A549 (cell line): ENCODE results near the gene GAA. TPM values are rescaled to one million over a fixed set of nuclear protein-coding genes. Genes with fewer than 3 reads are reported as not detected.
A peak's percentile ranks its signal among the peaks of the same experiment; 100 is the strongest.

Experiments
- ATAC-seq, 2 experiments: fragments of 200-7000 bp in 1 of 2; fragments of >200 bp in 1 of 2; cut with Nextera tagmentation in 1 of 2; cut with Tn5 transposase in 1 of 2; 3 replicates each; pipeline versions ENCODE4 v1.8.0 to v1.9.1; 2018 to 2020; ENCODE audit warnings: mild to moderate bottlenecking in 1 of 2, moderate library complexity in 1 of 2
- CTCF ChIA-PET: fragments of 300-600 bp; sonication (Branson Sonifier 250); formaldehyde crosslinking; extraction: SDS; loops from one replicate; lab custom pipeline; 2021; ENCODE audit warnings: antibody characterized with exemption, inconsistent platforms; lab: Yijun Ruan, JAX
- POLR2A ChIA-PET: fragments of 350-600 bp; formaldehyde crosslinking; extraction: SDS; loops from one replicate; lab custom pipeline; 2021; ENCODE audit warnings: antibody characterized with exemption, inconsistent platforms; lab: Yijun Ruan, JAX
- DNase-seq, 2 experiments: peaks; one replicate each; pipeline versions ENCODE4 v3.0.0 to v3.0.0-alpha.2; 2011 to 2016; ENCODE audit warnings: low read depth in 1 of 2, low spot score in 1 of 2
- FAIRE-seq: peaks from 2 replicates; lab custom pipeline; 2011; peaks lifted over from hg19 to GRCh38; lab: Jason Lieb, UNC
- H3K27ac ChIP-seq, 2 experiments: fragments of >200 bp; sonication (Bioruptor Twin); formaldehyde crosslinking; 3 replicates each; pipeline ENCODE4 v1.5.1; 2016 to 2017
- H3K4me1 ChIP-seq: fragments of >200 bp; sonication (Bioruptor Twin); formaldehyde crosslinking; 3 replicates; pipeline ENCODE4 v1.6.1; 2016
- H3K4me2 ChIP-seq: fragments of >200 bp; sonication (Bioruptor Twin); formaldehyde crosslinking; 3 replicates; pipeline ENCODE4 v1.6.1; 2016
- H3K4me3 ChIP-seq: fragments of >200 bp; sonication (Bioruptor Twin); formaldehyde crosslinking; 3 replicates; pipeline ENCODE4 v1.5.1; 2016
- H3K9me3 ChIP-seq: fragments of >200 bp; sonication (Bioruptor Twin); formaldehyde crosslinking; 3 replicates; pipeline ENCODE4 v1.6.1; 2016
- ATOH8 ChIP-seq: fragments of 250-450 bp; sonication (Bioruptor Pico); IDR thresholded peaks from 2 replicates; pipeline ENCODE4 v1.5.0; 2020; ENCODE audit warnings: low read depth, mild to moderate bottlenecking, moderate library complexity
- BHLHE40 ChIP-seq: IDR thresholded peaks from 2 replicates; pipeline ENCODE4 v1.6.1; 2012; ENCODE audit warnings: low read depth, low read length, inconsistent platforms
- CBX8 ChIP-seq: fragments of 200-600 bp; sonication (generic); IDR thresholded peaks from 2 replicates; pipeline ENCODE4 v1.6.1; 2016
- CEBPB ChIP-seq, 2 experiments: fragments of >200 bp in 1 of 2; sonication (Bioruptor Twin) in 1 of 2; formaldehyde crosslinking in 1 of 2; IDR thresholded peaks; 2 replicates each; pipeline ENCODE4 v1.6.1; 2012 to 2016
- CHD2 ChIP-seq: fragments of 150-350 bp; IDR thresholded peaks from 2 replicates; pipeline ENCODE4 v1.6.1; 2014; ENCODE audit warnings: low read length; ENCODE audit not compliant: partially characterized antibody
- EHF ChIP-seq: fragments of 250-450 bp; sonication (Bioruptor Pico); IDR thresholded peaks from 2 replicates; pipeline ENCODE4 v1.5.0; 2020; ENCODE audit warnings: mild to moderate bottlenecking
- EP300 ChIP-seq, 2 experiments: fragments of >200 bp; sonication (Bioruptor Twin); formaldehyde crosslinking; IDR thresholded peaks; 2 replicates in 1 of 2; 3 replicates in 1 of 2; pipeline ENCODE4 v1.6.1; 2016 to 2017
- FOSB ChIP-seq: fragments of 250-450 bp; sonication (Bioruptor Pico); IDR thresholded peaks from 2 replicates; pipeline ENCODE4 v1.5.0; 2020; ENCODE audit warnings: mild to moderate bottlenecking, moderate library complexity
- FOXS1 ChIP-seq: fragments of 250-450 bp; sonication (Bioruptor Pico); IDR thresholded peaks from 2 replicates; pipeline ENCODE4 v1.5.0; 2020; ENCODE audit warnings: mild to moderate bottlenecking, moderate library complexity
- HES2 ChIP-seq: fragments of >200 bp; sonication (Bioruptor Twin); formaldehyde crosslinking; IDR thresholded peaks from 2 replicates; pipeline ENCODE4 v1.6.1; 2016
- HEYL ChIP-seq: fragments of 250-450 bp; sonication (Bioruptor Pico); IDR thresholded peaks from 2 replicates; pipeline ENCODE4 v1.8.0; 2021; ENCODE audit warnings: mild to moderate bottlenecking, moderate library complexity
- HMGXB4 ChIP-seq: fragments of 250-450 bp; sonication (Bioruptor Pico); IDR thresholded peaks from 2 replicates; pipeline ENCODE4 v1.5.0; 2021; ENCODE audit warnings: mild to moderate bottlenecking, moderate library complexity, borderline replicate concordance
- HOXB5 ChIP-seq: fragments of 250-450 bp; sonication (Bioruptor Pico); IDR thresholded peaks from 2 replicates; pipeline ENCODE4 v1.5.0; 2020; ENCODE audit warnings: mild to moderate bottlenecking, moderate library complexity
- JUN ChIP-seq, 2 experiments: fragments of >200 bp; sonication (Bioruptor Twin); formaldehyde crosslinking; IDR thresholded peaks; 2 replicates in 1 of 2; 3 replicates in 1 of 2; pipeline ENCODE4 v1.6.1; 2016 to 2017
- KDM5A ChIP-seq: fragments of 200-600 bp; sonication (generic); IDR thresholded peaks from 2 replicates; pipeline ENCODE4 v1.6.1; 2016; ENCODE audit warnings: antibody characterized with exemption, mild to moderate bottlenecking
- MAFK ChIP-seq: fragments of 450-650 bp; IDR thresholded peaks from 2 replicates; pipeline ENCODE4 v1.6.1; 2014; ENCODE audit not compliant: partially characterized antibody
- MAZ ChIP-seq: fragments of 150-350 bp; IDR thresholded peaks from 2 replicates; pipeline ENCODE4 v1.6.1; 2014; ENCODE audit warnings: antibody characterized with exemption, low read depth, low read length, borderline replicate concordance
- MYC ChIP-seq: IDR thresholded peaks from 2 replicates; pipeline ENCODE4 v1.6.1; 2012; ENCODE audit warnings: mild to moderate bottlenecking, inconsistent platforms, low read length, improper control_type of control experiment, borderline replicate concordance
- NR3C1 ChIP-seq: fragments of >200 bp; sonication (Bioruptor Twin); formaldehyde crosslinking; IDR thresholded peaks from 3 replicates; pipeline ENCODE4 v1.6.1; 2017
- RARB ChIP-seq: fragments of 250-450 bp; sonication (Bioruptor Pico); IDR thresholded peaks from 2 replicates; pipeline ENCODE4 v1.8.0; 2021; ENCODE audit warnings: mild to moderate bottlenecking, moderate library complexity
- RCOR1 ChIP-seq: fragments of 150-350 bp; IDR thresholded peaks from 2 replicates; pipeline ENCODE4 v1.6.1; 2014; ENCODE audit warnings: antibody characterized with exemption, low read length, low read depth
- ZC3H11A ChIP-seq: fragments of 450-650 bp; IDR thresholded peaks from 2 replicates; pipeline ENCODE4 v1.6.1; 2014; ENCODE audit warnings: antibody characterized with exemption, mild to moderate bottlenecking
- ZFP36 ChIP-seq: fragments of 450-650 bp; IDR thresholded peaks from 2 replicates; pipeline ENCODE4 v1.6.1; 2014; ENCODE audit warnings: borderline replicate concordance; ENCODE audit not compliant: partially characterized antibody
- ZNF302 ChIP-seq: fragments of 250-450 bp; sonication (Bioruptor Pico); IDR thresholded peaks from 2 replicates; pipeline ENCODE4 v1.9.0; 2021; ENCODE audit warnings: inconsistent platforms, mild to moderate bottlenecking, moderate library complexity
- ZSCAN20 ChIP-seq: fragments of 250-450 bp; sonication (Bioruptor Pico); IDR thresholded peaks from 2 replicates; pipeline ENCODE4 v1.8.0; 2022; ENCODE audit warnings: mild to moderate bottlenecking, moderate library complexity
- WGBS: methylation state at CpG from one replicate; pipeline ENCODE4 v1.1.6; 2017; ENCODE audit errors: missing lambda C conversion rate; 5-methylcytosine and 5-hydroxymethylcytosine counted together
- polyA plus RNA-seq, 4 experiments: library from polyadenylated mRNA; depleted of rRNA in 3 of 4; stranded (reverse); fragments of >200 nt; fragmentation: RNase III in 1 of 4; extraction: RNeasy Plus Mini Kit Qiagen cat#74134 plus additional on column Dnase treatment in 1 of 4; gene quantifications; 2 replicates in 3 of 4; 3 replicates in 1 of 4; pipeline ENCODE4 v1.2.3, GENCODE V29; 2011 to 2017

Gene GAA
- polyA plus RNA-seq, 2 of the 4 experiments (the other 2 are of a cell fraction): 5.7 to 47.4 TPM

- CTCF ChIA-PET: interaction anchor here (1.3 to 1.8 kb wide), 2 partner anchors 9 to 37 kb away, joined by 4 to 7 read pairs; no protein-coding TSS in a partner anchor
- Histone ChIP-seq H3K4me1 (no peaks in the 10 kb centered on the region), H3K9me3 (no peaks in the 10 kb centered on the region), H3K4me2 (no peak overlapping the region), H3K4me3 (no peak overlapping the region), H3K27ac (no peak overlapping the region)
- TF ChIP-seq ZFP36 (no peak), ZSCAN20 (CRISPR knock-in tag) (no peak), KDM5A (no peak), NR3C1 (no peak), ZNF302 (CRISPR knock-in tag) (no peak), EHF (no peak), CEBPB (IDR thresholded peaks at IDR 0.05) (no peak)
- WGBS: 73% methylated on average over 2 of the region's 2 CpGs
- POLR2A ChIA-PET: no interaction called here
- ATAC-seq: no peak
- FAIRE-seq: no peak
- no peak for DNase-seq
Measured at GRCh38 chr17:80158846-80159245, 57.5 kb downstream of the GAA start.

GRCh38 chr17:80160536-80160935, 59.2 kb downstream of the GAA start:
- ATAC-seq (peak; percentile 41 to 45; a peak in 4 of 6 replicates), DNase-seq (no peak), FAIRE-seq (no peak)
- Histone ChIP-seq H3K4me2 (no peak overlapping the region), H3K27ac (no peak overlapping the region), H3K9me3 (no peaks in the 10 kb centered on the region), H3K4me1 (no peaks in the 10 kb centered on the region), H3K4me3 (no peak overlapping the region)
- CTCF ChIA-PET: interaction anchor here (0.8 to 1.0 kb wide), 3 partner anchors 10 to 79 kb away, joined by 3 read pairs; partner anchors contain the start of gene GAA
- WGBS: 53% methylated on average over 3 of the region's 3 CpGs
- TF ChIP-seq ATOH8 (CRISPR knock-in tag) (no peak), HES2 (no peak), FOXS1 (CRISPR knock-in tag) (no peak), HEYL (no peak), MYC (no peak), MAFK (no peak), FOSB (CRISPR knock-in tag) (no peak), EHF (no peak), EP300 (IDR thresholded peaks at IDR 0.05) (no peak), HOXB5 (CRISPR knock-in tag) (no peak), JUN (IDR thresholded peaks at IDR 0.05) (no peak), CHD2 (no peak), RCOR1 (no peak), HMGXB4 (CRISPR knock-in tag) (no peak), RARB (CRISPR knock-in tag) (no peak), MAZ (no peak), ZC3H11A (no peak), CBX8 (no peak), BHLHE40 (no peak)
- TF ChIP-seq, all 56 proteins: peak for 0
- POLR2A ChIA-PET: interaction anchor here (0.5 kb wide), 1 partner anchor 133 kb away, joined by 4 read pairs; no protein-coding TSS in a partner anchor
